Stomach (tissue), 9 donors: ENCODE measurements around the gene GABRB1. TPM values are rescaled to one million over a fixed set of nuclear protein-coding genes. Genes with fewer than 3 reads are reported as not detected.
A peak's percentile ranks its signal among the peaks of the same experiment; 100 is the strongest.

Source experiments
- DNase-seq, 2 donors: peaks; one replicate each; pipeline versions ENCODE4 v3.0.0 to v3.0.0-alpha.2; 2013 to 2019
- H3K27ac ChIP-seq, 5 donors: fragments of 200-600 bp in 4 of 5; sonication (generic) in 4 of 5; one replicate each; pipeline ENCODE4 v1.5.1; 2013 to 2019; ENCODE audit warnings: mild to moderate bottlenecking in 1 of 5, moderate library complexity in 1 of 5
- H3K27me3 ChIP-seq, 3 donors: fragments of 200-600 bp; sonication (generic); one replicate each; pipeline ENCODE4 v1.5.1; 2017 to 2019; ENCODE audit warnings: mixed run types in 1 of 3
- H3K36me3 ChIP-seq, 4 donors: fragments of 200-600 bp; sonication (generic); 1 replicate in 3 of 4; 2 replicates in 1 of 4; pipeline ENCODE4 v1.5.1; 2016 to 2019
- H3K4me1 ChIP-seq, 4 donors: fragments of 200-600 bp; sonication (generic); one replicate each; pipeline ENCODE4 v1.5.1; 2016 to 2019
- H3K4me3 ChIP-seq, 4 donors: fragments of 200-600 bp; sonication (generic) in 3 of 4; one replicate each; pipeline ENCODE4 v1.5.1; 2016 to 2019; ENCODE audit warnings: mild to moderate bottlenecking in 1 of 4
- H3K9me3 ChIP-seq, 4 donors: fragments of 200-600 bp; sonication (generic); one replicate each; pipeline ENCODE4 v1.5.1; 2016 to 2019
- CTCF ChIP-seq, 7 experiments: fragments of 450-650 bp in 4 of 7; fragments of 200-600 bp in 3 of 7; sonication (generic) in 3 of 7; IDR thresholded peaks; one replicate each; pipeline ENCODE4 v1.5.1; 2016 to 2019; ENCODE audit warnings: antibody characterized with exemption in 7 of 7, control low read depth in 2 of 7, mild to moderate bottlenecking in 1 of 7
- EP300 ChIP-seq: sonication (generic); formaldehyde crosslinking; IDR thresholded peaks from one replicate; pipeline ENCODE4 v1.6.1; 2017; ENCODE audit warnings: antibody characterized with exemption
- POLR2A ChIP-seq, 4 donors: fragments of 450-650 bp; IDR thresholded peaks; one replicate each; pipeline ENCODE4 v1.6.1; 2016; ENCODE audit warnings: antibody characterized with exemption in 4 of 4, control low read depth in 2 of 4, mild to moderate bottlenecking in 1 of 4, moderate library complexity in 1 of 4
- POLR2AphosphoS5 ChIP-seq, 3 donors: sonication (generic); formaldehyde crosslinking; IDR thresholded peaks; one replicate each; pipeline ENCODE4 v1.6.1; 2016; ENCODE audit warnings: antibody characterized with exemption in 3 of 3
- WGBS, 5 donors: extraction: QIAGEN DNeasy Blood & Tissue Kit in 3 of 5; methylation state at CpG; one replicate each; pipeline versions ENCODE4 v1.1.5 to v1.1.7; 2013 to 2018; 5-methylcytosine and 5-hydroxymethylcytosine counted together
- intact Hi-C: fragments of 100-400 bp; cut with DNase I; formaldehyde crosslinking; loops from one replicate; pipeline ENCODE4 v1.15.1; 2023; ENCODE audit warnings: low total_unique reads
- polyA plus RNA-seq, 3 donors: library from polyadenylated mRNA; stranded (reverse); fragments of 200-250 nt; gene quantifications; one replicate each; pipeline ENCODE4 v1.2.3, GENCODE V29; 2013
- total RNA-seq, 5 donors: library from RNA; depleted of rRNA; stranded (reverse); fragments of >200 nt; gene quantifications; one replicate each; pipeline versions ENCODE4 v1.1.0 to v1.2.3, GENCODE V29; 2014 to 2016
- donor health status: healthy with polysubstance abuse.
- donor health status: Bipolar disorder and iron deficiency.
- donor health status: healthy.

The GABRB1 gene
- total and polyA plus RNA-seq, 8 donors, result 2.8 TPM; not detected in 7

- Histone ChIP-seq H3K4me3 (no peak overlapping the region), H3K27ac (no peak overlapping the region), H3K36me3 (no peaks in the 10 kb centered on the region), H3K4me1 (no peaks in the 10 kb centered on the region), H3K27me3 (no peaks in the 10 kb centered on the region), H3K9me3 (no peaks in the 10 kb centered on the region)
- WGBS, 5 donors, result 85 to 100% (median 96%) methylated on average over 1 of the region's 1 CpG
- intact Hi-C loops, result no loop called here
- peak in 1 of 2 donors; percentile 10 for DNase-seq
- TF ChIP-seq EP300, result no peak
- no peak for TF ChIP-seq CTCF (IDR thresholded peaks at IDR 0.05)
- no peak for TF ChIP-seq POLR2A (IDR thresholded peaks at IDR 0.05)
- no peak for TF ChIP-seq POLR2AphosphoS5 (IDR thresholded peaks at IDR 0.05)
Measured at GRCh38 chr4:47213539-47213938, 182.2 kb downstream of the GABRB1 start.

GRCh38 chr4:47213971-47214370 is 182.6 kb downstream of the GABRB1 start:
- Histone ChIP-seq H3K36me3 (no peaks in the 10 kb centered on the region), H3K27ac (no peak overlapping the region), H3K9me3 (no peaks in the 10 kb centered on the region), H3K27me3 (no peaks in the 10 kb centered on the region), H3K4me1 (no peaks in the 10 kb centered on the region), H3K4me3 (no peak overlapping the region)
- TF ChIP-seq POLR2A (IDR thresholded peaks at IDR 0.05), result no peak
- no peak for TF ChIP-seq EP300
- no peak for TF ChIP-seq CTCF (IDR thresholded peaks at IDR 0.05)
- intact Hi-C loops, result no loop called here
- WGBS, 5 donors, result 34 to 42% (median 37%) methylated on average over 3 of the region's 3 CpGs
- peak in 1 of 2 donors; percentile 56 for DNase-seq

GRCh38 chr4:47215759-47216158 is 184.4 kb downstream of the GABRB1 start:
- no peak for DNase-seq
- H3K36me3 ChIP-seq, result no peaks in the 10 kb centered on the region
- no peak overlapping the region for H3K4me3 ChIP-seq
- H3K27me3 ChIP-seq, result no peaks in the 10 kb centered on the region
- no peaks in the 10 kb centered on the region for H3K4me1 ChIP-seq
- WGBS, 5 donors, result 7 to 33% (median 28%) methylated on average over 1 of the region's 1 CpG
- no peak overlapping the region for H3K27ac ChIP-seq
- TF ChIP-seq POLR2AphosphoS5 (IDR thresholded peaks at IDR 0.05) (no peak), EP300 (no peak), POLR2A (IDR thresholded peaks at IDR 0.05) (no peak), CTCF (IDR thresholded peaks at IDR 0.05) (no peak)
- H3K9me3 ChIP-seq, result no peaks in the 10 kb centered on the region
- intact Hi-C loops, result no loop called here

- Histone ChIP-seq H3K9me3 (no peaks in the 10 kb centered on the region), H3K4me1 (no peaks in the 10 kb centered on the region), H3K27me3 (no peaks in the 10 kb centered on the region), H3K4me3 (no peak overlapping the region), H3K27ac (no peak overlapping the region), H3K36me3 (no peaks in the 10 kb centered on the region)
- 51 to 63% (median 61%) methylated on average over 1 of the region's 1 CpG for WGBS, 5 donors
- no peak for TF ChIP-seq POLR2AphosphoS5 (IDR thresholded peaks at IDR 0.05)
- no peak for TF ChIP-seq CTCF (IDR thresholded peaks at IDR 0.05)
- TF ChIP-seq EP300, result no peak
- no peak for TF ChIP-seq POLR2A (IDR thresholded peaks at IDR 0.05)
- DNase-seq, result no peak
- intact Hi-C loops, result no loop called here
Measured at GRCh38 chr4:47217291-47217690, 185.9 kb downstream of the GABRB1 start.
